Uterus (tissue), 2 donors: ENCODE measurements around the gene TMEM120A.

Experiments
- CTCF ChIP-seq, 4 experiments: fragments of 200-600 bp in 2 of 4; fragments of 450-650 bp in 2 of 4; sonication (generic) in 2 of 4; IDR thresholded peaks; one replicate each; pipeline ENCODE4 v1.5.1; 2016 to 2019; ENCODE audit warnings: antibody characterized with exemption in 4 of 4, mild to moderate bottlenecking in 2 of 4, moderate library complexity in 1 of 4
- POLR2A ChIP-seq, 2 donors: fragments of 450-650 bp; IDR thresholded peaks; one replicate each; pipeline ENCODE4 v1.6.1; 2016; ENCODE audit warnings: antibody characterized with exemption in 2 of 2, mild to moderate bottlenecking in 1 of 2, moderate library complexity in 1 of 2

GRCh38 chr7:75985518-75986146 is 8.8 kb downstream of the TMEM120A start:
- no peak for TF ChIP-seq CTCF (IDR thresholded peaks at IDR 0.05)
- TF ChIP-seq POLR2A (IDR thresholded peaks at IDR 0.05), result no peak
